Epithelial cell of esophagus (primary cell): Measurements from ENCODE around the gene MAFG.

Experiments
- DNase-seq: peaks from one replicate; pipeline ENCODE4 v3.0.0; 2010; ENCODE audit warnings: low read depth
- H3K4me3 ChIP-seq: 2 replicates; pipeline ENCODE4 v1.5.1; 2011; ENCODE audit warnings: mild to moderate bottlenecking, low read length, control low read depth
- CTCF ChIP-seq: IDR thresholded peaks from 2 replicates; pipeline ENCODE4 v1.5.1; 2011; ENCODE audit warnings: low read depth, mild to moderate bottlenecking, low read length, control low read depth, inconsistent platforms; ENCODE audit not compliant: insufficient read depth; ENCODE audit errors: missing control alignments

Gene MAFG

DNA sequence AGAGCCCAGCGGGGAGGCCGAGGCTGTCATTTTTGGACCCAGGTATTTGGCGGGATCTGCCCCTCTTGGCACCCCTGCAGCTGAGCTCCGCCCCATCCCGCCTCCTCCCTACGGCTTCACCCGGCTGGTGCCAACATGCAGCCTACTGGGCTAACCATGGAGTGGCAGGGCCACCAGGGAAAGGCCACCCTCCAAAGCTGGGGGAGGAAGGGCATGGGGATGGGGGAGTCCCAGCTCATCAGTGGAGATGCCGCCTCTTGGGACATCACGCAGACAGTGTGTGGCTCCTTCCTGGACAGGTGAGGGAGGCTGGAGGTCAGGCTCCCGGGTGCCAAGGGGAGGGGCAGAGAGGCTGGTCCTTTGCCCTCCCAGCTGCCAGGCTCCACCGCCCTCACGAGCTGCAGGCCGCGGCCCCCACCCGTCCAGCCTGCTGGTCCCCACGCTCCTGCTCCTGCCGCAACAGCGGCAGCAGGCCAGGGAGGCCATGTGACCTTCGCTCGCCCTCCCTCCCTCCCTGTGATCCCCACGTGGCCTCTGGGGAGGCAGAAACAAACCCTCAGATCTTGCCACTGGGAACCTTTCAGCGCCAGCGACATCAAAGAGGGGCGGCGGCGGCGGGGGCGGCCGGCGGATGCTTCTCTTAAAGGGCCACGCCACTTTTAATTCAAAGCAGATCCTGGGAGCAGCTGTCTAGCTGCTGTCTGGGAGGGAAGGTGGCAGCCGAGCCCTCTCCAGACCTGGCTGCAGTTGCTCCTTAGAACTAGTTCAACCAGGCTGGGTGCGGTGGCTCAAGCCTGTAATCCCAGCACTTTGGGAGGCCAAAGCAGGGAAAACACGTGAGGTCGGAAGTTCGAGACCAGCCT is 40.2 kb upstream of the MAFG start:
- no peak for TF ChIP-seq CTCF
- DNase-seq, result peak; percentile 32
- no peak overlapping the region for H3K4me3 ChIP-seq

DNA sequence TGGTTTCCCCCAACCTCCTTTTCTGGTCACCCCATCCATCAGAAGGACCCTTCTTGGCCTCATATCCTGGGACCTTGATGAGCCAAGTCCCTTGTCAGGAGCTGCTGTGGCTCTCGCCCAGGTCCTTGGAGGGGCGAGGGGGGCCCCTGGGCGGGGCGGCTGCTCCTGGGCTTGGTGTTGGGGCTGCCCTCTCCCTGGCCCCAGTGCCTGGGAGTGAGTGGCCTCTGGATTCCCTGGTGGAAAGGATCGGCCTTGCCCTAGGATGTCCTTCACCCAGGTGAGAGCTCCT is 39.7 kb upstream of the MAFG start:
- TF ChIP-seq CTCF, result no peak
- H3K4me3 ChIP-seq, result no peak overlapping the region
- no peak for DNase-seq

- no peak overlapping the region for H3K4me3 ChIP-seq
- no peak for TF ChIP-seq CTCF
- DNase-seq, result no peak
These were observed 39.1 kb upstream of the MAFG start for GRCh38 chr17:81966343-81967243.

DNA sequence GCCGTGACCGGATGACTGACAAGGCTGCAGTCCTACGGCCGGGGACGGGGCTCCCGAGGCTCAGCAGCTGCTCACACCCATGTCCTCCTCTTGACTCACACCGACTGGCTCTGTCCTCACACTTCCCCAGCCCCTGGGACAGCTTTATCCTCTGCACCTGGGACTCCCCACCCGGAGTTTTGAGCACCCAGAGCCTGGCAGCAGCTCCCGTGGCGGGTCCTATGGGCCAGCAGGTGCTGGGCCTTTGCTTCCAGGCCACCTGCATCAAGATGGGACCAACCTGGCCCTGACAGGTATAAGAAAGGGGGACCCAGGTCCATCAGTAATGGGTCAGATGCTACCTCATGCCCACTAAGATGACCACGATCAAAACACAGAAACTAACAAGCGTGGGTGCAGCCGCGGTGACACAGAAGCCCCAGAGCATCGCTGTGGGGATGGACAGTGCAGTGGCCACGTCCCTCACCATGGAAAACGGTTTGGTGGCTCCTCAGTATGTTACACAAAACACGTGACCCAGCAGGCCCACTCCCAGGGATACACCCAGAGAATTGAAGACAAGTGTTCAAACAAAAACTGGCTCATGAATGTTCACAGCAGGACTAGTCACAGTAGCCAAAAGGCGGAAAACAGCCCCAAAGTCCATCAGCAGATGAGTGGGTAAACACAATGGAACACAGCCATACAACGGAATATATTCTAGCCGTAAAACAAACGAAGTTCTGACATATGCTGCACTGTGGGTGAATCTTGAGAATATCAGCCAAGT is 36.7 kb upstream of the MAFG start:
- no peak overlapping the region for H3K4me3 ChIP-seq
- TF ChIP-seq CTCF, result no peak
- no peak for DNase-seq

DNA sequence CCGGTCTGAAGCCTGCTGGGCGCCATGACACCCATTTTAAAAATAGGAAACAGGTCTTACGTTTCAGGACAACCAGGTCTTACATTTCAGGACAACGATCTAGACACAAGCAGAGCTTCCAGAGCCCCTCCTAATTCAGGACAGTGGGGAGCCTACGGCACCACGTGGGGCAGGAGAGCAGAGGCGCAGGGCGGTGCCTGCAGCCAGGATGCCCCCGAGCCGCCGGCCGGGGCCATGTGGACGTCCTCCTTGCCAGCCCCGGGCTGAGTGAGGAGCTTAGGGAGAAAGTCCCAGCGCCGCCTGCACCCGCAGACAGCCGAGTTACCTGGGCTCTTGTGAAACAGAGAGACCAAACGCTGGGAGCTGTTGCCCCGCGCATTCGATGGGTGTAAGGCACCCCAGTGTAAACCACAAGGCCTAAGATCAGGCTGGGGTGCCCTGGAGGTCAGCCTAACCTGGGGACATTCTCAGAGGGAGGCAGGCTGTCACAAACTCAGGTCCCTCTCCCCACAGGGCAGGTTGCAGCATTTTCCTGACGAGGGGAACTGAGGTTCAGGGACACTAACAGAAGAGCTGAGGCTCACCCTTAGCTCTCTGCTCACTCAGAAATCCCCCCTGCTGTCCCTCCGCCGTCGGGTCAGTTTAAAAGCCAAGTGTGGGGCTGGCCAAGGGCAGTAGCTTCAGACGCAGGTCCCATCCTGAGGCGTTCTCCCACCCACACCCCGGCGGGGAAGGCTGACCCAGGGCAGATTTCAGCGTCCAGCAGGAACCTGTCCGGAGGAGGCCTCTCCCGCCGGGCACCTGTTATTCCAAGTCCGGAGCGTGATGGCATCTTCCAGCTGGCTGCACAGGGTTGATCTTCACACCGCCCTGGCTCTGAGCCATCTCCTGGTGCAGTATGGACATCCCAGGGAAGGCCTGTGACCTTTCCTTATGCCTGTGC is 35.2 kb upstream of the MAFG start:
- no peak for TF ChIP-seq CTCF
- H3K4me3 ChIP-seq, result no peak overlapping the region
- DNase-seq, result no peak
